ENCODE results near the gene MEMO1. TPM values are rescaled to one million over a fixed set of nuclear protein-coding genes. Genes with fewer than 3 reads are reported as not detected.

Gene MEMO1
- total RNA-seq, 1 experiment from 2014 or later = 54.6 TPM

- intact Hi-C loops (cut with micrococcal nuclease) = no loop called here
- H3K9me3 Mint-ChIP-seq (ENCODE audit: unreplicated experiment) = peaks cover 7% of the 10 kb centered on the region
- DNase-seq (ENCODE audit: unreplicated experiment) = no peak
- CTCF ChIA-PET = interaction anchor here (1.4 kb wide), 1 partner anchor 11 kb away, joined by 5 read pairs; no protein-coding TSS in a partner anchor
- H3K27ac Mint-ChIP-seq (ENCODE audit: low read depth, unreplicated experiment) = peak overlapping the region; percentile 0
- no peaks in the 10 kb centered on the region for H3K27me3 Mint-ChIP-seq (ENCODE audit: insufficient read depth, unreplicated experiment)
- H3K4me3 Mint-ChIP-seq (ENCODE audit: unreplicated experiment) = no peak overlapping the region
- POLR2A ChIA-PET = interaction anchor here (1.8 to 2.2 kb wide), 3 partner anchors 9 to 11 kb away, joined by 5 to 7 read pairs (median 6); no protein-coding TSS in a partner anchor
- TF ChIP-seq CTCF (IDR thresholded peaks at IDR 0.05; ENCODE audit: unreplicated experiment) = no peak
- BruUV-seq (replicated peaks) = no TSS peak
- peaks cover 11% of the 10 kb centered on the region for H3K36me3 Mint-ChIP-seq (ENCODE audit: insufficient read depth, unreplicated experiment)
- peaks cover 24% of the 10 kb centered on the region for H3K4me1 Mint-ChIP-seq (ENCODE audit: insufficient read depth, unreplicated experiment)
These were observed 13.2 kb downstream of the MEMO1 start for GRCh38 chr2:31997653-31998052.

GRCh38 chr2:31996571-31997150, 14.1 kb downstream of the MEMO1 start:
- ChIA-PET CTCF (interaction anchor here (1.4 kb wide), 1 partner anchor 12 kb away, joined by 5 read pairs; no protein-coding TSS in a partner anchor), POLR2A (no interaction called here)
- BruUV-seq (replicated peaks) = no TSS peak
- Mint-ChIP-seq H3K9me3 (ENCODE audit: unreplicated experiment) (peaks cover 7% of the 10 kb centered on the region), H3K4me1 (ENCODE audit: insufficient read depth, unreplicated experiment) (peaks cover 24% of the 10 kb centered on the region), H3K27me3 (ENCODE audit: insufficient read depth, unreplicated experiment) (no peaks in the 10 kb centered on the region), H3K27ac (ENCODE audit: low read depth, unreplicated experiment) (peak overlapping the region; percentile 0), H3K4me3 (ENCODE audit: unreplicated experiment) (no peak overlapping the region), H3K36me3 (ENCODE audit: insufficient read depth, unreplicated experiment) (peaks cover 16% of the 10 kb centered on the region)
- intact Hi-C loops (cut with micrococcal nuclease) = no loop called here
- TF ChIP-seq CTCF (IDR thresholded peaks at IDR 0.05; ENCODE audit: unreplicated experiment) = no peak
- no peak for DNase-seq (ENCODE audit: unreplicated experiment)

GRCh38 chr2:31992934-31993333, 17.9 kb downstream of the MEMO1 start:
- intact Hi-C loops (cut with micrococcal nuclease) = no loop called here
- H3K27ac Mint-ChIP-seq (ENCODE audit: low read depth, unreplicated experiment) = no peak overlapping the region
- H3K36me3 Mint-ChIP-seq (ENCODE audit: insufficient read depth, unreplicated experiment) = peaks cover 9% of the 10 kb centered on the region
- CTCF ChIA-PET = no interaction called here
- POLR2A ChIA-PET = interaction anchor here (0.8 to 1.3 kb wide), 2 partner anchors 10 to 16 kb away, joined by 3 read pairs; no protein-coding TSS in a partner anchor
- DNase-seq (ENCODE audit: unreplicated experiment) = no peak
- TF ChIP-seq CTCF (IDR thresholded peaks at IDR 0.05; ENCODE audit: unreplicated experiment) = no peak
- peaks cover 7% of the 10 kb centered on the region for H3K9me3 Mint-ChIP-seq (ENCODE audit: unreplicated experiment)
- H3K4me1 Mint-ChIP-seq (ENCODE audit: insufficient read depth, unreplicated experiment) = peaks cover 23% of the 10 kb centered on the region
- BruUV-seq (replicated peaks) = no TSS peak
- no peak overlapping the region for H3K4me3 Mint-ChIP-seq (ENCODE audit: unreplicated experiment)
- no peaks in the 10 kb centered on the region for H3K27me3 Mint-ChIP-seq (ENCODE audit: insufficient read depth, unreplicated experiment)

GRCh38 chr2:31992025-31992579, 18.7 kb downstream of the MEMO1 start:
- no peak for DNase-seq (ENCODE audit: unreplicated experiment)
- Mint-ChIP-seq H3K9me3 (ENCODE audit: unreplicated experiment) (peaks cover 7% of the 10 kb centered on the region), H3K36me3 (ENCODE audit: insufficient read depth, unreplicated experiment) (peaks cover 9% of the 10 kb centered on the region), H3K4me1 (ENCODE audit: insufficient read depth, unreplicated experiment) (peaks cover 20% of the 10 kb centered on the region), H3K27me3 (ENCODE audit: insufficient read depth, unreplicated experiment) (no peaks in the 10 kb centered on the region), H3K4me3 (ENCODE audit: unreplicated experiment) (no peak overlapping the region), H3K27ac (ENCODE audit: low read depth, unreplicated experiment) (no peak overlapping the region)
- BruUV-seq (replicated peaks) = no TSS peak
- CTCF ChIA-PET = no interaction called here
- POLR2A ChIA-PET = interaction anchor here (0.5 to 1.1 kb wide), 2 partner anchors 48 to 580 kb away, joined by 3 read pairs; partner anchors contain the start of gene DPY30
- intact Hi-C loops (cut with micrococcal nuclease) = no loop called here
- no peak for TF ChIP-seq CTCF (IDR thresholded peaks at IDR 0.05; ENCODE audit: unreplicated experiment)

Data from MCF 10A (cell line).